Activated naive CD4-positive, alpha-beta T cell treated with anti-CD3 and anti-CD28 coated beads for 36 hours (primary cell): ENCODE data around the gene CLTC. TPM values are rescaled to one million over a fixed set of nuclear protein-coding genes. Genes with fewer than 3 reads are reported as not detected.

Experiments used
- CTCF ChIA-PET: fragments of 350-600 bp; sonication (Branson Sonifier 250); formaldehyde crosslinking; loops from one replicate; lab custom pipeline; 2021; ENCODE audit warnings: antibody characterized with exemption; lab: Charles Lee
- DNase-seq: peaks from one replicate; pipeline ENCODE4 v3.0.0-alpha.2; 2020
- H3K27ac Mint-ChIP-seq: one replicate; pipeline ENCODE4 v1.8.0; 2021; ENCODE audit warnings: mild to moderate bottlenecking, mixed read lengths
- H3K27me3 Mint-ChIP-seq: one replicate; pipeline ENCODE4 v1.8.0; 2021; ENCODE audit warnings: low read depth, mixed read lengths
- H3K36me3 Mint-ChIP-seq: one replicate; pipeline ENCODE4 v1.8.0; 2021; ENCODE audit warnings: low read depth, mixed read lengths
- H3K4me1 Mint-ChIP-seq: one replicate; pipeline ENCODE4 v1.8.0; 2021; ENCODE audit warnings: low read depth, mixed read lengths
- H3K4me3 Mint-ChIP-seq: one replicate; pipeline ENCODE4 v1.8.0; 2021; ENCODE audit warnings: mild to moderate bottlenecking, moderate library complexity, mixed read lengths
- H3K9me3 Mint-ChIP-seq: one replicate; pipeline ENCODE4 v1.8.0; 2021; ENCODE audit warnings: mixed read lengths
- intact Hi-C: fragments of 100-400 bp; cut with micrococcal nuclease; formaldehyde crosslinking; loops from one replicate; pipeline ENCODE4 v1.15.1; 2023
- total RNA-seq, 2 experiments: library from RNA; stranded (reverse); gene quantifications; one replicate each; pipeline ENCODE4 v1.2.3, GENCODE V29; 2021

Gene CLTC
- total RNA-seq, 2 experiments from 2014 or later = 127 to 134 TPM

- Mint-ChIP-seq H3K4me1 (peaks cover 15% of the 10 kb centered on the region), H3K27ac (no peak overlapping the region), H3K4me3 (no peak overlapping the region), H3K27me3 (no peaks in the 10 kb centered on the region), H3K36me3 (peaks cover 20% of the 10 kb centered on the region), H3K9me3 (no peaks in the 10 kb centered on the region)
- intact Hi-C loops = no loop called here
- DNase-seq = no peak
- CTCF ChIA-PET = no interaction called here
These were observed 46.5 kb downstream of the CLTC start for GRCh38 chr17:59666235-59666634.

DNA sequence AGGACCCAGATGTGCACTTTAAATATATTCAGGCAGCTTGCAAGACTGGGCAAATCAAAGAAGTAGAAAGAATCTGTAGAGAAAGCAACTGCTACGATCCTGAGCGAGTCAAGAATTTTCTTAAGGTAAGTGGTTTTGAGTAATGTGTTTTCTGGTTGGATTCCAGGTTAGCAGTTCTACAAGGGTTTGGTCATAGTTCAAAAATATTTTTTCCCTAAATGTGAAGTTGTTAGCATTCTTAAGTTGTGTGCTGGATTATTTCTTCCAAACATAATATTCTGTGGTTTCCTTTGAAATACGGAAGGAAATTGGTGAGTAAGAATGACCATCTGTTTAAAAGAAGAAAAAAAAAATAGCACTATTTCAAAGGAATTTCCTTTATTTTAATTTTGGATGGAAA, 49.1 kb downstream of the CLTC start:
- no peak for DNase-seq
- H3K36me3 Mint-ChIP-seq = peaks cover 22% of the 10 kb centered on the region
- CTCF ChIA-PET = interaction anchor here (0.6 kb wide), 1 partner anchor 10 kb away, joined by 3 read pairs; no protein-coding TSS in a partner anchor
- no peaks in the 10 kb centered on the region for H3K27me3 Mint-ChIP-seq
- intact Hi-C loops = no loop called here
- peak overlapping the region; percentile 3 for H3K27ac Mint-ChIP-seq
- H3K9me3 Mint-ChIP-seq = no peaks in the 10 kb centered on the region
- peaks cover 19% of the 10 kb centered on the region for H3K4me1 Mint-ChIP-seq
- no peak overlapping the region for H3K4me3 Mint-ChIP-seq

DNA sequence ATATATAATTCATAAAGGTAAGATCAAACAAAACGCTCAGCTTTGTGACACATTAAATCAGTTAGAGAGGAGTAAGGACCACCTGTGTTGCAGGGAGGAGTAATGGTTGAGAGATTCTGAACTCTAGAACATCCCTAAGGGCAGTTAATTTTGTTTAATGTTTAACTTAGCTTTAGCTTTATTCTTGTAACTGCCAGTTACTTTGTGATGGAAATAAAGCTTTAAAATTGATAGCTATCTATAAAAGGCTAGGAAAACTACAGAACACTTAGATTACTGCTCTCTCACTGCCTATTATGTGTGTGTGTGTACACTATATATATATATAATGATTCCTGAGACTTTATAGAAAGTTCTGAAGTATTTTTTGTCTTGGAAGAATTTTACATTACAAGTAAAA, 49.7 kb downstream of the CLTC start:
- H3K36me3 Mint-ChIP-seq = peaks cover 19% of the 10 kb centered on the region
- no peak overlapping the region for H3K27ac Mint-ChIP-seq
- CTCF ChIA-PET = interaction anchor here (0.6 to 0.9 kb wide), 3 partner anchors 9 to 245 kb away, joined by 3 to 4 read pairs (median 3); no protein-coding TSS in a partner anchor
- no peak for DNase-seq
- peaks cover 19% of the 10 kb centered on the region for H3K4me1 Mint-ChIP-seq
- H3K4me3 Mint-ChIP-seq = no peak overlapping the region
- H3K27me3 Mint-ChIP-seq = no peaks in the 10 kb centered on the region
- intact Hi-C loops = no loop called here
- no peaks in the 10 kb centered on the region for H3K9me3 Mint-ChIP-seq

GRCh38 chr17:59669944-59670343, 50.2 kb downstream of the CLTC start:
- CTCF ChIA-PET = interaction anchor here (0.6 to 1.6 kb wide), 7 partner anchors 9 to 244 kb away, joined by 3 to 4 read pairs (median 3); partner anchors contain the start of genes PTRH2 and VMP1
- H3K4me3 Mint-ChIP-seq = no peak overlapping the region
- H3K27me3 Mint-ChIP-seq = no peaks in the 10 kb centered on the region
- H3K27ac Mint-ChIP-seq = peak overlapping the region; percentile 81
- DNase-seq = no peak
- H3K36me3 Mint-ChIP-seq = peaks cover 19% of the 10 kb centered on the region
- H3K4me1 Mint-ChIP-seq = peaks cover 19% of the 10 kb centered on the region
- H3K9me3 Mint-ChIP-seq = no peaks in the 10 kb centered on the region
- intact Hi-C loops = no loop called here

GRCh38 chr17:59671386-59671785, 51.7 kb downstream of the CLTC start:
- Mint-ChIP-seq H3K27me3 (no peaks in the 10 kb centered on the region), H3K36me3 (peaks cover 19% of the 10 kb centered on the region), H3K4me3 (no peak overlapping the region), H3K27ac (peak overlapping the region; percentile 22), H3K9me3 (no peaks in the 10 kb centered on the region), H3K4me1 (peaks cover 19% of the 10 kb centered on the region)
- CTCF ChIA-PET = interaction anchor here (0.8 to 1.6 kb wide), 5 partner anchors 11 to 111 kb away, joined by 3 to 7 read pairs (median 3); partner anchors contain the start of genes PTRH2 and VMP1
- intact Hi-C loops = no loop called here
- no peak for DNase-seq

DNA sequence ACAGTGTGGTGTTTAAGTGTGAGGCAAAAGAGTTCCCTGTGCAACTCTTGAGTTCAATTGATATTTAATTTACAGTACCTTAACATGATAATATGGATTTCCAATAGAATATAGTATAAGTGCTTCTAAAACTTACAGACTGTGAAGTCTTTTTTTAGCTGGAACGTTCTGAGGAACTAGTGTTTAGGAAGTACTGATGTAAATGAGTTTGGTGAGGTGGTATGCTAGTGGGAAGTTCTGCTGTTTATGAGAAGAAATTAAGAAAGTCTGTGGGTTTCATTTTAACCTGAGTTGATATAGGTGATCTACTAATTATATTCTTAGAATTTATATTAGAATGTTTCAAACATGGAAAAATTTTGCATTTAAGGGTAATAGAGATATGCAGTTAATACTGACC, 55.5 kb downstream of the CLTC start:
- no peak for DNase-seq
- H3K27ac Mint-ChIP-seq = peak overlapping the region; percentile 80
- H3K27me3 Mint-ChIP-seq = no peaks in the 10 kb centered on the region
- peaks cover 32% of the 10 kb centered on the region for H3K36me3 Mint-ChIP-seq
- intact Hi-C loops = no loop called here
- H3K9me3 Mint-ChIP-seq = no peaks in the 10 kb centered on the region
- CTCF ChIA-PET = interaction anchor here (0.6 kb wide), 1 partner anchor 24 kb away, joined by 3 read pairs; no protein-coding TSS in a partner anchor
- peaks cover 6% of the 10 kb centered on the region for H3K4me1 Mint-ChIP-seq
- no peak overlapping the region for H3K4me3 Mint-ChIP-seq

- H3K4me1 Mint-ChIP-seq = peaks cover 1% of the 10 kb centered on the region
- DNase-seq = no peak
- H3K9me3 Mint-ChIP-seq = no peaks in the 10 kb centered on the region
- CTCF ChIA-PET = no interaction called here
- intact Hi-C loops = no loop called here
- no peaks in the 10 kb centered on the region for H3K27me3 Mint-ChIP-seq
- peaks cover 33% of the 10 kb centered on the region for H3K36me3 Mint-ChIP-seq
- H3K4me3 Mint-ChIP-seq = no peak overlapping the region
- no peak overlapping the region for H3K27ac Mint-ChIP-seq
These were observed 57.0 kb downstream of the CLTC start for GRCh38 chr17:59676716-59677115.

DNA sequence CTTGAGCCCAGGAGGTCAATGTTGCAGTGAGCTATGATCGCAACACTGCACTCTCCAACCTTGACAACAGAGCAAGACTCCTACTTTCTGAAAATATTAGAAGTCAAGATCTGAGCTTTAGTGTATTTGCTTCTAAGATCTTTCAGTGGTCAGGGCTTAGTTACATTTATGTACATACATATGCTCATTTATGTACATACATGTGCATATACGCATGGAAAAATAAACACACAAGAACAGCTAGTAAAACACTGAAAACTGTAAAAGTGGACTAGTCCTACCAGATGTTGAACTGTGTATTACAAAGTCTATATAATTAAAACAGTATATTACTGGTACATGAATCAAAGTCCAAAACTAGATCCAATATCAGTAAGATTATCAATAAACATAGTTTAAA, 59.2 kb downstream of the CLTC start:
- Mint-ChIP-seq H3K27me3 (no peaks in the 10 kb centered on the region), H3K27ac (no peak overlapping the region), H3K36me3 (peaks cover 40% of the 10 kb centered on the region), H3K9me3 (no peaks in the 10 kb centered on the region), H3K4me1 (peaks cover 2% of the 10 kb centered on the region), H3K4me3 (no peak overlapping the region)
- no peak for DNase-seq
- CTCF ChIA-PET = interaction anchor here (0.6 kb wide), 2 partner anchors 10 to 71 kb away, joined by 3 read pairs; no protein-coding TSS in a partner anchor
- intact Hi-C loops = no loop called here

GRCh38 chr17:59680314-59680713, 60.6 kb downstream of the CLTC start:
- intact Hi-C loops = no loop called here
- CTCF ChIA-PET = no interaction called here
- no peaks in the 10 kb centered on the region for H3K27me3 Mint-ChIP-seq
- H3K4me3 Mint-ChIP-seq = no peak overlapping the region
- no peak overlapping the region for H3K27ac Mint-ChIP-seq
- peaks cover 2% of the 10 kb centered on the region for H3K4me1 Mint-ChIP-seq
- H3K36me3 Mint-ChIP-seq = peaks cover 38% of the 10 kb centered on the region
- H3K9me3 Mint-ChIP-seq = no peaks in the 10 kb centered on the region
- DNase-seq = no peak

GRCh38 chr17:59683283-59683682, 63.6 kb downstream of the CLTC start:
- Mint-ChIP-seq H3K27me3 (no peaks in the 10 kb centered on the region), H3K27ac (peak overlapping the region; percentile 9), H3K36me3 (peaks cover 35% of the 10 kb centered on the region), H3K4me1 (peaks cover 17% of the 10 kb centered on the region), H3K9me3 (no peaks in the 10 kb centered on the region), H3K4me3 (no peak overlapping the region)
- no peak for DNase-seq
- CTCF ChIA-PET = interaction anchor here (0.6 to 1.1 kb wide), 3 partner anchors 12 to 177 kb away, joined by 3 to 7 read pairs (median 3); no protein-coding TSS in a partner anchor
- intact Hi-C loops = no loop called here

GRCh38 chr17:59684967-59685366, 65.3 kb downstream of the CLTC start:
- Mint-ChIP-seq H3K4me1 (peaks cover 23% of the 10 kb centered on the region), H3K27me3 (no peaks in the 10 kb centered on the region), H3K27ac (no peak overlapping the region), H3K4me3 (no peak overlapping the region), H3K36me3 (peaks cover 28% of the 10 kb centered on the region), H3K9me3 (no peaks in the 10 kb centered on the region)
- intact Hi-C loops = no loop called here
- CTCF ChIA-PET = interaction anchor here (0.6 kb wide), 1 partner anchor 15 kb away, joined by 3 read pairs; no protein-coding TSS in a partner anchor
- DNase-seq = no peak

DNA sequence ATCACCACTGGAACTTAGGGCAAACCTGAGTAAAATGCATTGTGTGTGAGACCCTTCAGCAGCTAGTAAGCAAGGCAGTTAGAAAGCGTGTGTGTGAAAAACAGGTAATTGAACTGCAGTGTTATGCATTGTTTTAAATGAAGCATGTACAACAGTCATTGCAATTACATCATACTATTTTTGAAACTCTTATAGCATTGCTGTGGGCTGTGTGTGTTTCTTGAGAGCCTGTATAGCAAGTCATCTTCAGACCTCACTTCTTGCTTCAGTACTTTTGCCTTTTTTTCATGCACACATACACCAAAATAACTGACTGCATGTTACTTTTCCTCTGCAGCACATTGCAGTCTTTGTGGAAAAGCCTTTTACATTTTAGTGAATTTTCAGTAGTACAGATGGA, 68.3 kb downstream of the CLTC start:
- H3K27me3 Mint-ChIP-seq = no peaks in the 10 kb centered on the region
- no peaks in the 10 kb centered on the region for H3K9me3 Mint-ChIP-seq
- DNase-seq = no peak
- peaks cover 23% of the 10 kb centered on the region for H3K4me1 Mint-ChIP-seq
- H3K4me3 Mint-ChIP-seq = no peak overlapping the region
- CTCF ChIA-PET = interaction anchor here (0.6 to 1.0 kb wide), 2 partner anchors 198 to 923 kb away, joined by 3 read pairs; no protein-coding TSS in a partner anchor
- intact Hi-C loops = no loop called here
- H3K36me3 Mint-ChIP-seq = peaks cover 29% of the 10 kb centered on the region
- H3K27ac Mint-ChIP-seq = peak overlapping the region; percentile 62

- CTCF ChIA-PET = interaction anchor here (1.0 kb wide), 1 partner anchor 198 kb away, joined by 3 read pairs; no protein-coding TSS in a partner anchor
- Mint-ChIP-seq H3K27me3 (no peaks in the 10 kb centered on the region), H3K9me3 (no peaks in the 10 kb centered on the region), H3K27ac (peak overlapping the region; percentile 14), H3K4me1 (peaks cover 21% of the 10 kb centered on the region), H3K4me3 (no peak overlapping the region), H3K36me3 (peaks cover 27% of the 10 kb centered on the region)
- DNase-seq = no peak
- intact Hi-C loops = no loop called here
These were observed 68.8 kb downstream of the CLTC start for GRCh38 chr17:59688496-59688895.
